Cerebellar cortex (tissue), 1 donor: ENCODE results near the gene TTBK1.

ENCODE experiments used
- DNase-seq: peaks from one replicate; pipeline ENCODE4 v3.0.0-alpha.2; 2015; ENCODE audit warnings: low spot score

The TTBK1 gene

GRCh38 chr6:43304882-43305281, 61.6 kb downstream of the TTBK1 start:
- no peak for DNase-seq

GRCh38 chr6:43306086-43306485, 62.8 kb downstream of the TTBK1 start:
- no peak for DNase-seq

- DNase-seq = no peak
Measured at GRCh38 chr6:43307451-43308100, 64.3 kb downstream of the TTBK1 start.

- peak; percentile 29 for DNase-seq
Measured at GRCh38 chr6:43308101-43308989, 65.1 kb downstream of the TTBK1 start, which contains the start of gene CRIP3. Gene CRIP3, minus strand, starts transcription at chr6:43308826. Its CDS starts 34 bp downstream, at chr6:43308792.

- no peak for DNase-seq
Measured at GRCh38 chr6:43308990-43309477, 65.8 kb downstream of the TTBK1 start.

- DNase-seq = no peak
Measured at GRCh38 chr6:43310134-43310533, 66.9 kb downstream of the TTBK1 start.

GRCh38 chr6:43310624-43311023, 67.3 kb downstream of the TTBK1 start:
- DNase-seq = no peak

- no peak for DNase-seq
Measured at GRCh38 chr6:43311666-43312065, 68.4 kb downstream of the TTBK1 start.

GRCh38 chr6:43313813-43314212, 70.5 kb downstream of the TTBK1 start:
- DNase-seq = no peak

- no peak for DNase-seq
Measured at GRCh38 chr6:43318011-43318410, 74.7 kb downstream of the TTBK1 start.

GRCh38 chr6:43325876-43326275, 82.6 kb downstream of the TTBK1 start:
- DNase-seq = no peak

- no peak for DNase-seq
Measured at GRCh38 chr6:43328528-43328927, 85.2 kb downstream of the TTBK1 start.

GRCh38 chr6:43331470-43331869, 88.2 kb downstream of the TTBK1 start:
- DNase-seq = no peak

- DNase-seq = no peak
Measured at GRCh38 chr6:43331891-43332290, 88.6 kb downstream of the TTBK1 start.

- peak; percentile 66 for DNase-seq
Measured at GRCh38 chr6:43334466-43335095, 91.3 kb downstream of the TTBK1 start.

- no peak for DNase-seq
Measured at GRCh38 chr6:43335469-43335868, 92.2 kb downstream of the TTBK1 start.

GRCh38 chr6:43336382-43336781, 93.1 kb downstream of the TTBK1 start:
- no peak for DNase-seq
